ENCODE measurements around the gene OR1D5. TPM values are rescaled to one million over a fixed set of nuclear protein-coding genes. Genes with fewer than 3 reads are reported as not detected.

Gene OR1D5
- total and polyA plus RNA-seq, 10 of the 15 experiments (the other 5 are each of a cell fraction or from before 2014, with no cell fraction given) = not detected

DNA sequence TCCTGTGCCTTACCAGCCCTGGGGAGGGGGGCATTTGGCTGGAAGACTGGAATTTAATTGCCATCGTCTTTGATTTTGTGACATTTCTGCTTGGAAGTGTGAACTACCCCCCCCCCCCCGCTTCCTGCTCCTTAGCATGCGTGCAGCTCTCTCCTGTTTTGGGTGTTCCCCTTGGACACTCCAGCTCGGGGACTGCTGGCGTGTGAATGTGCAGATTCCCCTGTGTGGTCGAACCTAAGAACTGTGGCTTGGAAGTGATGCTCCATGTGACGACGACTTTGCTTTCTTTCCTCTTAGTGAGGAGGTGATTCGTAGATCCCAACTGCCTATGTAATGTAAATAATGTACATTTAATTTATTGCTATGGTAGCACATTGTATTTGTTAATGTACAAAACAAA is 26.1 kb downstream of the OR1D5 start (continued):
- TF ChIP-seq KDM1A (IDR thresholded peaks at IDR 0.05; ENCODE audit: borderline replicate concordance) = no peak
- no peak for TF ChIP-seq PML (IDR thresholded peaks at IDR 0.05; ENCODE audit: low read length)
- TF ChIP-seq BACH1 (IDR thresholded peaks at IDR 0.05; ENCODE audit: borderline replicate concordance) = no peak
- TF ChIP-seq, protein P1, sequence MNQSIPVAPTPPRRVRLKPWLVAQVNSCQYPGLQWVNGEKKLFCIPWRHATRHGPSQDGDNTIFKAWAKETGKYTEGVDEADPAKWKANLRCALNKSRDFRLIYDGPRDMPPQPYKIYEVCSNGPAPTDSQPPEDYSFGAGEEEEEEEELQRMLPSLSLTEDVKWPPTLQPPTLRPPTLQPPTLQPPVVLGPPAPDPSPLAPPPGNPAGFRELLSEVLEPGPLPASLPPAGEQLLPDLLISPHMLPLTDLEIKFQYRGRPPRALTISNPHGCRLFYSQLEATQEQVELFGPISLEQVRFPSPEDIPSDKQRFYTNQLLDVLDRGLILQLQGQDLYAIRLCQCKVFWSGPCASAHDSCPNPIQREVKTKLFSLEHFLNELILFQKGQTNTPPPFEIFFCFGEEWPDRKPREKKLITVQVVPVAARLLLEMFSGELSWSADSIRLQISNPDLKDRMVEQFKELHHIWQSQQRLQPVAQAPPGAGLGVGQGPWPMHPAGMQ (IDR thresholded peaks at IDR 0.05; ENCODE audit: borderline replicate concordance) = no peak
- TF ChIP-seq, protein P2, sequence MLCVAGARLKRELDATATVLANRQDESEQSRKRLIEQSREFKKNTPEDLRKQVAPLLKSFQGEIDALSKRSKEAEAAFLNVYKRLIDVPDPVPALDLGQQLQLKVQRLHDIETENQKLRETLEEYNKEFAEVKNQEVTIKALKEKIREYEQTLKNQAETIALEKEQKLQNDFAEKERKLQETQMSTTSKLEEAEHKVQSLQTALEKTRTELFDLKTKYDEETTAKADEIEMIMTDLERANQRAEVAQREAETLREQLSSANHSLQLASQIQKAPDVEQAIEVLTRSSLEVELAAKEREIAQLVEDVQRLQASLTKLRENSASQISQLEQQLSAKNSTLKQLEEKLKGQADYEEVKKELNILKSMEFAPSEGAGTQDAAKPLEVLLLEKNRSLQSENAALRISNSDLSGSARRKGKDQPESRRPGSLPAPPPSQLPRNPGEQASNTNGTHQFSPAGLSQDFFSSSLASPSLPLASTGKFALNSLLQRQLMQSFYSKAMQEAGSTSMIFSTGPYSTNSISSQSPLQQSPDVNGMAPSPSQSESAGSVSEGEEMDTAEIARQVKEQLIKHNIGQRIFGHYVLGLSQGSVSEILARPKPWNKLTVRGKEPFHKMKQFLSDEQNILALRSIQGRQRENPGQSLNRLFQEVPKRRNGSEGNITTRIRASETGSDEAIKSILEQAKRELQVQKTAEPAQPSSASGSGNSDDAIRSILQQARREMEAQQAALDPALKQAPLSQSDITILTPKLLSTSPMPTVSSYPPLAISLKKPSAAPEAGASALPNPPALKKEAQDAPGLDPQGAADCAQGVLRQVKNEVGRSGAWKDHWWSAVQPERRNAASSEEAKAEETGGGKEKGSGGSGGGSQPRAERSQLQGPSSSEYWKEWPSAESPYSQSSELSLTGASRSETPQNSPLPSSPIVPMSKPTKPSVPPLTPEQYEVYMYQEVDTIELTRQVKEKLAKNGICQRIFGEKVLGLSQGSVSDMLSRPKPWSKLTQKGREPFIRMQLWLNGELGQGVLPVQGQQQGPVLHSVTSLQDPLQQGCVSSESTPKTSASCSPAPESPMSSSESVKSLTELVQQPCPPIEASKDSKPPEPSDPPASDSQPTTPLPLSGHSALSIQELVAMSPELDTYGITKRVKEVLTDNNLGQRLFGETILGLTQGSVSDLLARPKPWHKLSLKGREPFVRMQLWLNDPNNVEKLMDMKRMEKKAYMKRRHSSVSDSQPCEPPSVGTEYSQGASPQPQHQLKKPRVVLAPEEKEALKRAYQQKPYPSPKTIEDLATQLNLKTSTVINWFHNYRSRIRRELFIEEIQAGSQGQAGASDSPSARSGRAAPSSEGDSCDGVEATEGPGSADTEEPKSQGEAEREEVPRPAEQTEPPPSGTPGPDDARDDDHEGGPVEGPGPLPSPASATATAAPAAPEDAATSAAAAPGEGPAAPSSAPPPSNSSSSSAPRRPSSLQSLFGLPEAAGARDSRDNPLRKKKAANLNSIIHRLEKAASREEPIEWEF (IDR thresholded peaks at IDR 0.05; ENCODE audit: insufficient replicate concordance, low read depth, low read length) = no peak
- TF ChIP-seq, protein P3, sequence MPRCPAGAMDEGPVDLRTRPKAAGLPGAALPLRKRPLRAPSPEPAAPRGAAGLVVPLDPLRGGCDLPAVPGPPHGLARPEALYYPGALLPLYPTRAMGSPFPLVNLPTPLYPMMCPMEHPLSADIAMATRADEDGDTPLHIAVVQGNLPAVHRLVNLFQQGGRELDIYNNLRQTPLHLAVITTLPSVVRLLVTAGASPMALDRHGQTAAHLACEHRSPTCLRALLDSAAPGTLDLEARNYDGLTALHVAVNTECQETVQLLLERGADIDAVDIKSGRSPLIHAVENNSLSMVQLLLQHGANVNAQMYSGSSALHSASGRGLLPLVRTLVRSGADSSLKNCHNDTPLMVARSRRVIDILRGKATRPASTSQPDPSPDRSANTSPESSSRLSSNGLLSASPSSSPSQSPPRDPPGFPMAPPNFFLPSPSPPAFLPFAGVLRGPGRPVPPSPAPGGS (IDR thresholded peaks at IDR 0.05; ENCODE audit: borderline replicate concordance, insufficient read depth, low read depth, low read length, poor library complexity, severe bottlenecking) = no peak

Measured in GM12878 (cell line).